HG02970 (cell line): ENCODE results near the gene LENG1.
A peak's percentile ranks its signal among the peaks of the same experiment; 100 is the strongest.
"Not testable (repeated sequence)": the region's sequence is repeated elsewhere in the genome, so short reads cannot be mapped to it uniquely, and the experiment has no call there.

Source experiments
- ATAC-seq: cut with Tn5 transposase; IDR thresholded peaks from one replicate; pipeline ENCODE4 v1.9.1; 2021; ENCODE audit warnings: mild to moderate bottlenecking, moderate library complexity, moderate number of reproducible peaks; ENCODE audit not compliant: unreplicated experiment, low FRiP score

Gene LENG1

GRCh38 chr19:54189735-54190502 is 30.4 kb upstream of the LENG1 start:
- peak; percentile 47 for ATAC-seq

DNA sequence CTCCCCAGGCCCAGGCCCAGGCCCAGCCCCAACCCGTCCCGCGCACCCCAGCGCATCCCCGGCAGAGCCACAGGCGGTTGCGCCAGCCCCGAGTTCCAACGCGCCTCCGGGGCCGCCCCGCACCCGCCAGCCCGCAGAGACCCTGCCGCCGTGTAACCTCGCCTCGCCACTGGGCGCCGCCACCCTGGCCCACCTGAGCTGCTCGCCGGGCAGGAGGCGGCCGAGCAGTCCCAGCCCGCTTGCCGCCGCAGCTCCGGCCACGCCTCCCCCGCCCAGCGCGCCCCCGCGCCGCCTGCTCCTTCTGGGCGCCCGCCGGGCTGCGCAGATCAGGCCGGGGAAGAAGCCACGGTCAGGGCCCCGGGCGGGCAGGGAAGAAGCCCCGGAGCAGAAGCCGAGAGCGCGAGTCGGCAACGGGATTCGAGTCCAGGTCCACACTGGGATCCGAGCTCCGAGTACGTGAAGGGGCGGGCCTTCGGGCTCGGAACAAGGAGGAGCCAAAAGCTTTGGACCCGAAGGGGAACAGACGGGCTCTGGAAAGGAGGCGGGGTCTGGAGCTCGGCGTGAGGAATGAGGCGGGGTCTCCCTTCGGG is 29.7 kb upstream of the LENG1 start, which contains the start of gene MBOAT7:
Gene MBOAT7 (minus strand): TSS at position 436 of the 590 bp plus-strand sequence. CDS start 1,072 bp downstream, outside the sequence.
- ATAC-seq = peak; percentile 11

DNA sequence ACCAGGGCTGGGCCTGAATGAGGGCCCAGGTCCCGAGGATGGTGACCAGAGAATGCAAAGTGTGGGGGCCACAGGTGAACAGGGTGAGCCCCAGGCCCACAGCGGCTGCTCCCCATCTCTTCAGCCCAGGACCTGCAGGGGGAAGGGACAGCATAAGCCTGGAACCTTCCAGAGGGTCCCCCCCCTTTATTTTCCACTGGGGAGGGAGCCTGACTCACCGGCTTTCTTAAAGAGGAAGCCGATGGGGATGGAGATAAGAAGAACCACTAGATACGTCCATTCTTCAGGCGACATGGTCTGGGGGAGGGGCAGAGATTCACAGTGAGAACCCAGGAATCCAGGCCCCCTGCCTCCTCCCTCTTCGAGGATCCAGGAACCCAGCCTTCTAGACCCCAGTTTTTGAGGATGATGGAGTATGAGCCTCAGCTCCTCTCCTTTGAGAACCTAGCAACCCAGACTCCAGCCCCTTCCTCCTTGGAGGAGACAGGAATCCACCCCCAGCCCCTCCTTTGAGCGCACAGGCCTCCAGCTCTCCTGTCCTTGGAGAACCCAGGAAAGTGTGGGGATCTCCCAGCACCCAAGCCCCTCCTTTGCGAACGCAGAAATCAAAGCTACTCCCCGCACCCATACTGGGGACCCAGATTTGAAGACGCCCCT is 28.8 kb upstream of the LENG1 start:
- no peak for ATAC-seq

DNA sequence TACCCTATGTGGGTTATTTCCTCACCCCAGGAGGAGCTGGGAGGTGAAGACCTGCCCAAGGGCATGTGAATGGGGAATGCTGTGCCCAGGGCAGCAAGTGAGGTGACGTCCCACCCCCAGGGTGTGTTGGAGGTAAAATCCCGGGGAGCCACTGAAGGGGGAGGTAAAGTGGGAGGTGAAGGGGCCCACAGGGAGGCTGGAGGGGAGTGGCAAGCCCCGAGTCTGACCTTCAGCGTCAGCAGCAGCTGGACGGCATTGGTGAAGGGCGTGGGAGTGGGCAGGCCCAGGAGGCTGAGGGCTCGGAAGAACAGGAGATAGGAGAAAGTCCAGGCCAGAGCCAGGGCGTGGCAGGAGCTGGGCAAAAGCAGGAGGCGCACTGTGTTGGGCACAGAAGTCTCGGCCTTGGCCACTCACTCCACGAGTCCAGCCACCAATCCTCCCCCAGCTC is 27.4 kb upstream of the LENG1 start:
- ATAC-seq = no peak

DNA sequence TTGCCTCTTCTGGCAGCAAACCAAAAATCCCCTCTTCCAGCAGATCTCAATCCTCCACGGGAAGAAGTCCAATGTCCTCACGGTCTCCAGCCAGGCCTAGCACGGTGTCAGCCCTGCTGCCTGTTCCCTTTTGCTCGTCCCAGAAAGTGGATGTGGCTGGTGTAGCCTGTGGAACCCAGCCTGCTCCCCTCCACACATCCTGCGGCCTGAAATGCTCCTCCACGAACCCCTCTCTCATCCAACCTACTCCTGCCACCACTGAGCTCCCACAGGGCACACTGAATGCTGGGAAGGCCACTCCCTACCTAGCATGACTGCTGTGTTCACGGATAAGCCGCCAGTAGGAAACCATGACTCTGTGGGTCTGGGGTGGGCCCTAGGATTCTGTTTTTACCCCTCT is 26.8 kb upstream of the LENG1 start:
- no peak for ATAC-seq

DNA sequence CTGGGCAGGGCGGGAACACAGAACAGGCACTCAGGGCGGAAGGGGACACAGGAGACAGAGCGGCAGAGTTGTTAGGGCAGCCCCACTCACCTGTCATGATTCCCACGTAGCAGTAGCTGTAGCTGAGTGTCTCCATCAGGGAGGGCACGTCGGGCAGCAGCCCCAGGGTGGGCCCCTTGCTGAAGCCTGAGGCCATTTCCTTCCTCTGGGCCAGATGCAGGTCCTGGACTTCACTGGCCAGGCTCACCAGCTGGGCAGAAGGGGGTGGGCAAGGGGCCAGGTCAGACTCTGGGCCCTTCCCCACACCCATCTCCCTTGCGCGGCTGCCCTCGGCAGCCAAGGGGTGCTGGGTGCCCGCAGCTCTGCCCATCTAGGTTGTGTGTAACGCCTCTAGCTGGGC is 23.9 kb upstream of the LENG1 start:
- no peak for ATAC-seq

GRCh38 chr19:54181894-54182293 is 22.4 kb upstream of the LENG1 start:
- not testable (repeated sequence) for ATAC-seq

DNA sequence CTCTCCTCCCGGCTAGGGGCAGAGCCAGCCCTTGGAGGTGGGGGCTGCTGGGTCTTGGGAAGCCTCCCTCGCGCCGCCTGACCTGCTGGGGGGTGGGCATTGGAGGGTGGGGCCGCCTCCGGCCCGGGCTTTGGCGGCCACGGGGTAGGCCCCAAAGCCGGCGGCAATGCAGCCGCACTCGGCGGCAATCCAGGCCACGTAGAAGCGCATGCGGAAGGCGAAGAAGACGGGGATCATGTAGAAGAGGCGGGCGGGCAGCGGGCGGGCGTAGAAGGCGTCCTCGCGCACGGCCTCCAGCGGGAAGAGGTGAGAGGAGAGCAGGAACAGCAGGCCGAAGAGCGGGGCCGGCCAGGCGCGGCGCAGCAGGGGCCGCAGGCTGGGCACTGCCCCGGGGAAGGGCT is 21.2 kb upstream of the LENG1 start:
- no peak for ATAC-seq

DNA sequence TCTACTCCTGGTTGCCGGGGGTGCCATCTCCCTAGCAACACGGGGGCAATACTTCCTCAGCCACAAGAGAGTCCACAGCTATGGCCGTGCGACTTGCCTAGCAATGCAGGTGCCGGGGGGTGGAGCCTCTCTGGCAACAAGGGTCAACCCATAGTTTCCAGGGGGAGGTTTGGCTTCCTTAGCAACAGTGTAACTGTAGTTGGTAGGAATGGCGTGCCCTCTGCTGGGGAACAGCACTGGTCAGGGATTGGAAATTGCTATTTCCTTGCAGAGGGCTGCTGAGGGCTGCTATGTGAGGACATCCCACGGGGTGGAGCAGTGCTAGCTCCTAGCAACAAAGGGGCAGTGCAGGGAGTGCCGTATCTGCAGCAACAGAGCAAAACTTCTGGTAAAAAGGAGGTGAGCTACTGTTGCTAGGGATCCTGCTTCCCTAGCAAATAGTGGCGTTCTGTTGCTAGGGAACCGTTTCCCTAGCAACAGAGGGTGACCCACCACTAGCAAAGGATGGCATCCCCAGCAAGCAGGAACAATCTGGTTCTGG is 20.5 kb upstream of the LENG1 start:
- ATAC-seq = no peak

DNA sequence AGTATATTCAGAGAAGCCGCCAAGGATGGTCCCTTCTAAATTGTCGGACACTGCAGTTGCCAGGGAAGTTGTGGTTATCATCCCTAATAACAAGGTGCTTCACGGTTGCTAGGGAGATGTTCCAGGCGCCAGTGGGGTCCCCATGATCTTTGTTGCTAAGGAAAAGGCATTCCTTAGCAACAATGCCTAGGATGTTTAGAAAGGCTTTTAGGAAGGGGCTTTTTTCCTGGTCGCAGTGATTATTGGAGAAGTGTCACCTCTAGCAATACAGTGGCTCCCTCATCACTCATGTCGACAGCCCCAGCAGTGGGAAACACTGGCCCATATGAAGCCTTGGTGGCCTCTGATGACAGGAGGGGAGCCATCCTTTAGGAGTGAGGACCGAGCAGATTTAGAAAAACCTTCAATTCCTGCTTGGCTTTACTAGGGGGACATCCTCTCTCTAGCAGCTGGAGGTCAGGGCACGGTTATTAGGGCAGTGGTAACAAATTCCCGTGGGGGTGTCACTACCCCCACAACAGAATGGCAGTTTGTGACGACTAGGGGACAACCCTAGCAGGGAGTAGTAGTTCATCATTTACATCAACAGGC is 19.8 kb upstream of the LENG1 start:
- ATAC-seq = no peak

GRCh38 chr19:54178581-54179261 is 19.2 kb upstream of the LENG1 start:
- ATAC-seq = no peak

GRCh38 chr19:54173951-54174834 is 14.7 kb upstream of the LENG1 start:
- no peak for ATAC-seq

DNA sequence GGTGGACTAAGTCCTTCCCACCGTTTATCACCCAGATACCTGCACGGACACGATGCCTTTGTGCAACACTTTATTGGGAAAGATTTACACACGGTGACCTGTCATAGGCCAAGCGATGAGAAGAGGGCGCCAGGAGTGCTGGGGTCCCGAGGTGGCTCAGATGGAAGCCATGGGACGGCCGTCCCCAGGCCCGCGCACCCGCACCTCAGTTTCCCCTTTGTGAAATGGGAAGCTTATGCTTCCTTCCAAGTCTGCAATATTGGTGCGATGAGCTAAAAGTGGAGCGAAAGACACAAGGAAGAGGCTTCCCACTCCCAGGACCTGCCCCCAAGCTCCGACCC is 13.8 kb upstream of the LENG1 start:
- no peak for ATAC-seq

GRCh38 chr19:54172471-54173358 is 13.2 kb upstream of the LENG1 start, which contains the start of gene TMC4:
Gene TMC4 (minus strand): TSS chr19:54173160. CDS start chr19:54173117, 43 bp downstream.
- no peak for ATAC-seq

GRCh38 chr19:54171736-54172431 is 12.4 kb upstream of the LENG1 start:
- not testable (repeated sequence) for ATAC-seq

DNA sequence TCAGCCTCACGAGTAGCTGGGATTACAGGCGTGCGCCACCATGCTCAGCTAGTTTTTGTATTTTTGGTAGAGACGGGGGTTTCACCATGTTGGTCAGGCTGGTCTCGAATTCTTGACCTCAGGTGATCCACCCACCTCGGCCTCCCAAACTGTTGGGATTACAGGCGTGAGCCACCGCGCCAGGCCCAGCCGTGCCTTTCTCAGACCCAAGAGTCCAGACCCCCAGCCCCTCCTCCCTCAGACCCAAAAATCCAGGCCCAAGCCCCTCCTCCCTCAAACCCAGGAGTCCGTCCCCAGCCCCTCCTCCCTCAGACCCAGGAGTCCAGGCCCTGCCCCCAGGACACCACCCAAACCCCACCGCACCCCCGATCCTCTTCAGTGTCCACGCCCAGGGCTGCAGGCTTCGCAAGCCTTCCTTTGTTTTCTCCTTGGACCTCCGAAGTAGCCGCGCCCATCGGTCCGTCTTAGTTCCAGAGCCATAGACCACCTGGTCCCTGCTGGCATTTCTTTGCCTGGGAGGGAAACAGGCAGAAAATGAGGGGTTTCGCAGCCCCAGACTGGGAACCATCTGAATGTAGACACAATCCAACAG is 9.7 kb upstream of the LENG1 start:
- ATAC-seq = no peak

DNA sequence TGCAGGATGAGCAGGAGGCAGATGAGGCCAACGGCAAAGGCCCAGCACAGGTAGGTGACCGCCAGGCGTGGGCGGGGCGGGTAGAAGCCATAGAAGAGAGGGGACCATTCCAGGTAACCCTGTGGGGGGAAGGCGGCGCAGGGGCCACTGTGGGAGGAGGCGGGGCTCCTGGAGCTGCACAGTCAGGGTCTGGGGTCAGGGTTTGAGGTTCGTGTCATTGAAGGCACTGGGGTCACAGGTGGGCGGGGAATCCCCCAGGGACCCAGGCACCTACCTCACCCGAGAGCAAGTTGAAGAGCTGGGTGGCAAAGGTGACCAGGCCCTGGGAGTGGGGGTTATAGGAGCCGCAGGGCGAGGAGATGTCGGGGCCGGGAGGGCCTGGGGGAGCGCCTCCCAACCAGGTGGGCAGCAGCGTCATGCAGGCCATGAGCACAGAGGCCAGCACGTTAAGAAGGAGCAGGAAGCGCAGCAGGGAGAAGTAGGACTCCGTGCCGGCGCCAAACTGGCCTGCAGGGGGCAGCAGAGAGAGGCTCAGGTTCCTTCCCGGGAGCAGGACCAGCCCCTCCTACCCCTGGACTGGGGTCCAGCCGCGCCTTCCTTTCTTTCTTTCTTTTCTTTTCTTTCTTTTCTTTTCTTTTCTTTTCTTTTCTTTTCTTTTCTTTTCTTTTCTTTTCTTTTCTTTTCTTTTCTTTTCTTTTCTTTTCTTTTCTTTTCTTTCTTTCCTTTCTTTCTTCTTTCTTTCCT is 8.8 kb upstream of the LENG1 start:
- peak; percentile 68 for ATAC-seq
